ENCODE results near the gene MEIS1.

The MEIS1 gene

DNA sequence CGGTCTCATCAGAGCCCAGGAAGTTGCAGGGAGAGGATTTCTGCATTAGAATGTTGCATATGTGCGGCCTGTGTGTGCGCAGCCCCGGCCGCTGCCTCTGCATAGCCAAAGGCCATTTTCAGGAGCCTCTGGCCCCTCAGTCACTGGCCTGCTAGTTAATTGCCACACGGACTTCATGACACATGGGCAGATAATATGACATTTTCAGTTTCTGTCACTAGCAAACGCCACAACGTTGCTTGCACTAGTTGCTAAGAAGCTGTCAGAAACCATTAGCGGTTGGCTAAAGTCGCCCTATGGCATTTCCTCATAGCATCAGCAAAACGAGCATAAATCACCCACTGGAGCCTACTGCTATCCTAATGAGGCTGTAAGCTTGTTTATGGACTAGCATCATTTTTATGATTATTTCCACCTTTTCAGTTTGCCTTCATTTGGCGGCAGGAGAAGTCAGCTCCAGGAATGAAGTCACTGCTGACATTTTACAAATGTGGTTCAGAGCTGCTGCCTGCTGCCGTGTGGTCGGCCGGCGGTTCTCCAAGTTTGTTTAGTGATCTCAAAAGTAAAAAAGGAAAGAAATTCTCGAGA, 73.7 kb downstream of the MEIS1 start:
- DNase-seq (ENCODE audit: low spot score), result no peak

DNA sequence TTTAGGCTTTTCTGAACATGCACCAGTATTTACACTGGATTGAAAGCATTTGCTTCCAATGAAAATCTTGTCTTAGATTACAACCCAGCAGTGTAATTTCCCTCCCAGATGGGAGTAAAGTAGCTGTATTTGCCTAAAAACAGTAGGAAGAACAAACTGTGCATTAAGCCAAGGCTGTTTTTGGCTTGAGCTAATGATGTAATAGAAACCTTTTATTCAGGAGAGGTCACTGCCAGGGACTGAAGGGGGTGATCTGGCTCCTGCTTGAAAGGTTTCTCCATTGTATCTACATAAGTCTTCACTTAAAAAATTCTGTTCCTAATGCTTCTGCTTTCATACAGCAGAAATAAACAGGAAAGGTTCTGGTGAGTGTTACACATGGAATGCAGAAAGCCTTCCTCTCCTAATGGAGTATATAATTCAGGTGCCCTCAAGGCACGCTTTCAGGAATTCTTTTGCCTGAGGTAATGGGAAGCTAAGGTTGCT, 74.4 kb downstream of the MEIS1 start:
- no peak for DNase-seq (ENCODE audit: low spot score)

DNA sequence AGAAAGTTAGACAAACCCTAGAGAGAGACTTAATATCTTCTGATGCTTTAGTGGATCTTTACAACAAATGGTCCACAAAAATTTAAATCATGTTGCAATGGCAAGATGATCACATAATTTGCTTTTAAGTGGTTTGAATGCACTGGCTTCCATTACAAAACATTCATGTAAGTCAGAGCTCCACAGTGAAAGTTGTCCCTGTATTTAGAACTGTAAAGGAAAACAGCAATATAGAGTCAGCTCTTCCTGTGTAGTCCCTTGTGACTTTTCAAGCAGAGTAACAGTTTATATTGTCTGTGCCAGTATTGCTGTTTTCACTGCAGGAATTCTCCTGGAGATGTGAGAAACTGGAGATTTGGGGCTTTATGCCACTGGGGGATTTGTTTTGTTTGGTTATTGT, 77.7 kb downstream of the MEIS1 start:
- no peak for DNase-seq (ENCODE audit: low spot score)

- no peak for DNase-seq (ENCODE audit: low spot score)
Observed at GRCh38 chr2:66515743-66516142, 80.8 kb downstream of the MEIS1 start.

DNA sequence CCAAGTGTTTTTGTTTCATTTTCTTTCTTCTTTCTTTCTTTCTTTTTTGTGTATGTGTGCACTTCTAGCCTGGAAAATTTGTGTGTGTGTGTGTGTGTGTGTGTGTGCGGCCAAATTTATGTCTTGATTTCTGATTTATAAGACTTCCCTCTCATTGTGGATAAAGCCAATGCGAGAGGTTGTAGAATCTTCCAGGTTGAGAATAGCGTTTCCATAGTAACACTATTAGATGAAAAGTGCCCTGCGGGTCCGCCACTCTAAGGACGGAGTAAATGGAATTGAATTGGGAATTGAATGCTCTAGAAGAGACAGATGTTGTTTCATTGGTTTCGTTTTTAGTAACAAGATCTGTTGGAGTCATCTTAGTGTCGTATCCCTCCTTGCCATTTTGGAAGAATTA, 81.6 kb downstream of the MEIS1 start:
- no peak for DNase-seq (ENCODE audit: low spot score)

GRCh38 chr2:66517772-66518171, 82.8 kb downstream of the MEIS1 start:
- DNase-seq (ENCODE audit: low spot score), result no peak

- DNase-seq (ENCODE audit: low spot score), result no peak
Observed at GRCh38 chr2:66519264-66519843, 84.4 kb downstream of the MEIS1 start.

DNA sequence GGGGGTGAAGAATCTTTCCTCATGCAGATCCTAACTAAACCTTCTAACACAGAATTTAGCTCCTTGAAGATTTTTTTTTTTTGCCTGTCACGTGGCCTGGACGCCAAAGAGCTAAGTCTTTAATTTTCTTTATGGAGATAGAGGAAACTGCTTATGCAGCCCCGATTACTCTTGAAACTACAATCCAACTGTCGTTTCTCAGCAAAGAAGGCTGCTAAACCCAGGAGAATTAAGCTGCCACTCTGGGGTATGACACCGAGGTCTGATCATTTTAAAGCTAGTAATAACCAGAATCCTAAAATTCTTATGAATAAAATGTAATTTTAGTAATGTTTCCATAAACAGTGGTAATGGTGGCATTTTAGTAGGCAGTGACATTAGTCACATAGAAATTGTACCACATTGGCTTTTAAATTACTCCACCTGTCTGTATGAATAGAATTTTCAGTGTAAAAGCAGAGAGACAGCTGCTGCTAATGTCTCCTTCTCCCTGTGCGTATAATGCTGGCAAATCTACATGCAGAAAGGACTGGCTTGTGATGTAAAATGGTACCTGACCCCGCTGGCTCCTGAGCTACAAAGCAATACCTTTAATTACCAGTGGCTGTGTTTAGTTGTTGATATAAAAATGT, 86.5 kb downstream of the MEIS1 start:
- DNase-seq (ENCODE audit: low spot score), result no peak

DNA sequence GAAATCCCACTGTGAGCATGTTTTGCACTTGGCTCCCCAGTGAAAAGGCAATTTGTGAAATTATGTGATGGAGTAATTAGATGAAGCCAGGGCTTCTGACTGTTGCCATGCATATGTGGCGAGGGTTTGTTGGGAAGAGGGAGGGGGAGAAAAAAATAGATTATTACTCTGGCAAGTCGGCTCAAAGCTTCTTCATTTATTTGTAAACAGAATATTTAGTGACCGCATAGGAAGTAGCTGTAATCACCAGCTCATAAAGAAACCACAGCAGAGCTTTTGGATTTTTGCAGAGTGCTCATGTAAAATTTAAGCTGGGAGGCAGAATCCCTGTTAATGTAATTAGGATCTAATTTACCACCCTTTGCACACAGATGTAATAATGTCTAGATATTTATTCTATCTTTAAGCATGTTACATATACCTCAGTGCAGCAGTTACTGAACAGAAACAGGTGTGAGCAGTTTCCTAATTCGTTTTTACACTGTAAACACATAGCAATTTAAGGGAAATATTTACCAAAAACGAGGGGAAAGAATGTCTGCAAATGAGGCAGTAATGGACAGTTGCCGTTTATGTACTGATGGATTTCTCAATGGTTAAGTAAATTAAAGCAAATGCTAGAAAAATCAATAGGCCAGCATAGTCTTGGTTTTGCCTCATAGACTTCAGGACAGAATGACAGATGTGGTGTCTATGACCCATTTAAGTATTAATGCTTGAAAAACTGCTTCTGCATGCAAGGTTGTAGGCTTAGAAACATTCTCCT, 87.9 kb downstream of the MEIS1 start:
- no peak for DNase-seq (ENCODE audit: low spot score)

DNA sequence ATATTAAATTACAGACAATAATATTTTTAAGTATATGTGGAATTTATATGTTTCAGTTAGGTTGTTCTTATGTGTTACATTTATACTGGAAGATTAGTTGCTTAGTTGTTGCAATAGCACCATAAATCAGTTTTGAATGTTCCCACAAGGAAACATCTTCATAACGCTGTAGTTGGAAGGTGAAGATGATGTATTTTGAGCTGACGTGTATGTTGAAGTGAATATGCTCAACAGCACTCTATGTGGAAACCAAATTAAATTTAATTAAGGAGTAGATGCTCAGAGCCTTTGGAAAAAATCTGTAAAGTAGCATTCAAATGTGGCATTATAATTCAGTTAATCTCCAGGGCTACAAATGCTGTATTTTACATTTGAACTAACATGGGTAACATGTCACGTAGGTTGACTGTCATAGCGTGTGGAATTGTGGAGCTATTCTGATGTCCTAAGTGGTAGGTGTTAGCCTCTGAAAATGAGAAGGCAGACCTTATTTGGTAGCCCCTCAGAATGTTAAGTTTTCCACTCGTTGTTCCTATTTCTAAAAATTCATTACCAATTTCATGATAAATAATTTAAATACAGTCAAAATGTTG, 88.5 kb downstream of the MEIS1 start:
- DNase-seq (ENCODE audit: low spot score), result no peak

DNA sequence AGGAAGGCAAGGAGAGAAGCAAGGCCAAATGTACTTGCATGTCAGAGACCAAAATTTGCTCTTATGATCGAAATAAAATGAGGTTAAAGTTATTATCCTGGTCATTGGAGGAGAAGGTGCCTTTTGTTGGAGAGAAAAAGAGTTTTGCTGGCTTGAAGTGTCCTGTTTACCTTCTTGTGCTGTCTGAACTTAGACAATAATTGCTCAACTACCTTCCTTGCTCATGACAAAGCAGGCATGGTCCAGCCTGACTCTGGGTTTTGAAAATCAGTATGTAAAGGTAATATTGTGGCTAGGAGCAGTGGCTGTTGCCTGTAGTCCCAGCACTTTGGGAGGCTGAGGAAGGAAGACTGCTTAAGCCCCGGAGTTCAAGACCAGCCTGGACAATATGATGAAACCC, 89.1 kb downstream of the MEIS1 start:
- DNase-seq (ENCODE audit: low spot score), result no peak

DNA sequence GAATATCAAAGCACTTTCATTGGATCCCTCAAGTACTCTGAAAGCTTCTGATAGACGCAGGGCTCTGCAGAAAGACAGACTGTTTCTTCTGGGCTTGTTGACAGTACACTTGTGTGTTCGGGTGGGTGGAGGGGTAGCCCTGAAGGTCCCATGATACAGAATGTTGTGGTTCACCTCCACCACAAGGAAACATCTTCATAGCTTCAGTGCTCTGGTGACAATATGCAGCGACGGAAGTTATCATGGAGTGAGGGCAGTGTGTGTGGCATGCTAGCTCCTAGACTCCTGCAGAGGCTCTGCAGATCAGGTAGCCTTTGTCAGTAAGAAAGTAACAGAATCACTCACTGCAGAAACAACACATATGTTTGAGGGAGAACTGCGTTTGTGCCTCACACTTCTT, 90.7 kb downstream of the MEIS1 start:
- DNase-seq (ENCODE audit: low spot score), result no peak

DNA sequence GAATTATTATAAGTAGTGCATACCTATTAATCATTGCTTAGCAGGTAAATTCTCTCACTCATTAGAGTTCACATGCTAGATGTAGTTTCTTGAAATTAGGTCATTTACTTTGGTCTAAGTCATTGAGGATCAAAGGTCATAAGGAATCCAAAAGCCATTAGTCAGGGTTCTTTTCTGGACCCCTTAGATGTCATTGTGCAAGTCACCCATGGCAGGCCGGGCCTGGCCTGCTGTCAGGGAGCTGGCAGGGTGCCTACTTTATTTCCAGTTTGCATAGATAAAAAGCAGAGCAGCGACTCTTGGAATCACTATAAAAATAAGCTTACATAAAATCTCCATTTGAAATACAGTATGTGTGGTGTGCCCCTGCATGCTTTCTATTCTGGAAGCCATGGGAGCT, 91.3 kb downstream of the MEIS1 start:
- no peak for DNase-seq (ENCODE audit: low spot score)

- no peak for DNase-seq (ENCODE audit: low spot score)
Observed at GRCh38 chr2:66528974-66529724, 94.2 kb downstream of the MEIS1 start.

- DNase-seq (ENCODE audit: low spot score), result no peak
Observed at GRCh38 chr2:66530651-66531050, 95.7 kb downstream of the MEIS1 start.

DNA sequence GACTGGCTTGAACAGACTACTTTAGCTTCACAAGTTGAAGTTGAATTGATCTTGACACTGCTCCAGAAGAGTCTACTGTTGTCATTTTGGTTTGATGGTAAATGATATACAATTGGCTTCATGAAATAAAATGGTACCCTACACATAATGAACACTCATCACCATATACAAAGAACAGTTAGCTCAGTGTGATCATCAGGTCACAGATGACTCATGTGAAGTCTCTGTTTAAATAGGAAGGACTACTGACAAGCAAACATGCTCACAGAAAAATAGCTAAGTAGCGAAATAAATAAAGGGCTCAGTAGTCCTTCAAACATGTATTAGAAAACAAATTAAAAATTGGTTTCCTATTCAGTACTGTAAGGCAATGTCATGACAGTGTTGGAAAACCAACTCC, 96.2 kb downstream of the MEIS1 start:
- DNase-seq (ENCODE audit: low spot score), result peak; percentile 2

GRCh38 chr2:66531567-66531966, 96.6 kb downstream of the MEIS1 start:
- DNase-seq (ENCODE audit: low spot score), result no peak

DNA sequence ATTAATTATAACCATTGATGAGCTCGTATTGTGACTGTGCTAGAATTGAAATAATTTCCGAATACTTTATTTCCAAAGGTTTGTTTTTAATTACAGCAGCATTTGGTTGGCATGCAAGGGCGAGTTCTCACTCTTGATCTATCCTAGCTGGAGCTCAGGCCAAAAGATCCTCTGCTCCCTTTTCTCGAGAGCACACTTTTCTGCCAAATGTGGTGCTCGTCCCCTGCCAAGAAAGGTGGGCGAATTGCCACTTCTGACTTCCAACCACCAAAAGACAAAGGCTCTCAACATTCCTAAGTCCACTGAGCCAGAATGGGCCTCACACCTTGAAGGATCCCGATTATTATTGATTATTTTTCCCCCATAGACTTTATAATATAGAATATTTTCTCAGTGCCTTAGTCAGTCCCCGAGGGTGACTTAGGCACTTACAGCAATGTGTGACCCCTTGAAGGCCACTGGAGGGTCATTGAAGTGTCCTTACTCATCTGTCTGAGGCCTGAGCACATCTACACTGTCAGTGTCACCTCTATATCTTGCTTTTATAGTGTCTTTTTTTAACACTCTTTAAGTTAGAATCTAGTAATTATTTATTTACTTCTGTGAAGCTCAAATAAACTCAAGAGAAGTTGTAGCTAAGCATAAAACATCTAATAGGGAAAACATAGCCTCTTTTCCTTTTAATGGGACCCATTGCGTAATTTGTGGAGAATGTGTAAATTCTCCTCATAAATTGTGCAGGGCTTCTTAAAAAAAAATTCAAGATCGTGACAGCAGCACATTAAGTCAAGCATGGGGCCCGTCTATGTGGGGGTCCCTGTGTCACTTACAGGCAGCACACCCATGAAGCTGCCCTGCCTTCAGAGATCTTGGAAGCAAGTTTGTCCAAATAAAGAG, 98.3 kb downstream of the MEIS1 start:
- DNase-seq (ENCODE audit: low spot score), result no peak

DNA sequence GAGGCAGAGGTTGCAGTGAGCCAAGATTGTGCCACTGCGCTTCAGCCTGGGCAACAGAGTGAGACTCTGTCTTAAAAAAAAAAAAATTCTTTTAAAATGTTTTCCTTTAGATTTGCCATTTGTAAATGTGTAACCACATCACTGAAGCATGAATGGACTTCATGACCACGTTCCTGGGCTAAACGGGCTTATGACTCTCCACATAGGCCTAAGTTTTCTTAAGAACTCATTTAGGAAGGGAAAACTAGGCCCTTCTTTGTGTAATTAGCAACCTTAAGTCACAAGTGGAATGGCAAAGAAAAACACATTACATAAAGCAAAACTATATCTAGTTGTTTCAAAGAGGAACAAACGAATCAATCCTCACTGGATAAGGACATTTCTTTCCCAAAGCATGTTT, 99.5 kb downstream of the MEIS1 start:
- DNase-seq (ENCODE audit: low spot score), result no peak

DNA sequence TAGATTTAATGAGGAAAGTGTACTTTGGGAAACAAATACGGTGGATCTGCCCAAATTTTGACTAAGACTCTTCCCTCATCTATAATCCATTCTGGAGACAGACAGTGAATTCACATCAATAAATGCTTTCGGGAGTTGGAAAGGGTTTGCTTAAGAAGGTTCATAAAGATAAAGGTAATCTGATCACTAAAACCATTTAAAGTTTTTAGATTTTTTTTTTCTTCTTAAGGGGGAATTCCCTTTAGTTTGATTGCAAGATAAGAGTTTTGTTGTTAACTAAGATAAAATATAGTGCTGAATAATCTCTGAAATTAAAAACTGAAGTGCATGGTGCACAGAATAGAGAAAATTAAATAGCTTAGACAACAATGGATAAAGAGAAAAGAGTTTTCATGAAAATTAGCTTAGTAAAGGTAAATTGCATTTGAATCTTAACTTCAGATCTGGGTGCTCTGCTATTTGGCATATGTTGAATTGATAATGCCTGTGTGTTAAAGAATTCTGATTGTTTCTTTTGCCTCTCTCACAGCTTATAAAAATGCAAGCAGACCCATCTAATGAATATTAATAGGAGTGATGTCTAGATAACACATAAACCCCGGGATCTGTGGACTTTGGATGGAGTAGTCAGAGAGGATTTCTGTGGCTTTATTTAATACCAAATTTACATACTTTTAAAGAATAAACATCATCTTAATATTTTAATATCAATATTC, 100.8 kb downstream of the MEIS1 start:
- no peak for DNase-seq (ENCODE audit: low spot score)
